T-helper 2 cell treated with Interferon-gamma antibody and Interleukin-4, amounts not matched to agents 5 μg/mL and 100 μg/mL, for 36 hours (primary cell): ENCODE data around the gene EIF4ENIF1.

Source experiments
- DNase-seq: peaks from one replicate; pipeline ENCODE4 v3.0.0; 2021; ENCODE audit warnings: low spot score
- H3K27ac Mint-ChIP-seq: one replicate; pipeline ENCODE4 v1.8.0; 2021; ENCODE audit warnings: mild to moderate bottlenecking, mixed read lengths
- H3K27me3 Mint-ChIP-seq: one replicate; pipeline ENCODE4 v1.8.0; 2021; ENCODE audit warnings: low read depth, mixed read lengths
- H3K36me3 Mint-ChIP-seq: one replicate; pipeline ENCODE4 v1.8.0; 2021; ENCODE audit warnings: low read depth, mixed read lengths
- H3K4me1 Mint-ChIP-seq: one replicate; pipeline ENCODE4 v1.8.0; 2021; ENCODE audit warnings: low read depth, mixed read lengths
- H3K4me3 Mint-ChIP-seq: one replicate; pipeline ENCODE4 v1.8.0; 2022; ENCODE audit warnings: mild to moderate bottlenecking, moderate library complexity, mixed read lengths
- H3K9me3 Mint-ChIP-seq: one replicate; pipeline ENCODE4 v1.8.0; 2021; ENCODE audit warnings: mixed read lengths

The EIF4ENIF1 gene

GRCh38 chr22:31394326-31394725, 95.3 kb downstream of the EIF4ENIF1 start:
- H3K4me1 Mint-ChIP-seq = peaks cover 3% of the 10 kb centered on the region
- DNase-seq = no peak
- H3K4me3 Mint-ChIP-seq = no peak overlapping the region

GRCh38 chr22:31393893-31394292, 95.7 kb downstream of the EIF4ENIF1 start:
- no peak for DNase-seq
- Mint-ChIP-seq H3K27me3 (no peaks in the 10 kb centered on the region), H3K36me3 (no peaks in the 10 kb centered on the region), H3K9me3 (peaks cover 5% of the 10 kb centered on the region), H3K4me3 (no peak overlapping the region), H3K4me1 (peaks cover 2% of the 10 kb centered on the region), H3K27ac (no peak overlapping the region)

More at GRCh38 chr22:31394326-31394725, 95.3 kb downstream of the EIF4ENIF1 start:
- H3K9me3 Mint-ChIP-seq = peaks cover 5% of the 10 kb centered on the region
- H3K27me3 Mint-ChIP-seq = no peaks in the 10 kb centered on the region
- no peak overlapping the region for H3K27ac Mint-ChIP-seq
- no peaks in the 10 kb centered on the region for H3K36me3 Mint-ChIP-seq
